Mesodermal cell (in vitro differentiated cells): ENCODE measurements around the gene CBX3.
A peak's percentile ranks its signal among the peaks of the same experiment; 100 is the strongest.
"Not testable (repeated sequence)": the region's sequence is repeated elsewhere in the genome, so short reads cannot be mapped to it uniquely, and the experiment has no call there.

Source experiments
- H3K27ac ChIP-seq: 2 replicates; pipeline ENCODE4 v1.7.0; 2013; ENCODE audit warnings: mild to moderate bottlenecking, low read depth, low read length, moderate library complexity; ENCODE audit not compliant: severe bottlenecking
- H3K36me3 ChIP-seq: 2 replicates; pipeline ENCODE4 v1.7.1; 2013; ENCODE audit warnings: mild to moderate bottlenecking, low read length, moderate library complexity; ENCODE audit not compliant: control insufficient read depth, insufficient read depth
- H3K4me1 ChIP-seq: one replicate; pipeline ENCODE4 v1.7.1; 2013; ENCODE audit warnings: mild to moderate bottlenecking, low read length; ENCODE audit not compliant: insufficient read depth, control insufficient read depth, poor library complexity, severe bottlenecking
- H3K4me3 ChIP-seq: 2 replicates; pipeline ENCODE4 v1.7.0; 2013; ENCODE audit warnings: low read length, control low read depth, mild to moderate bottlenecking; ENCODE audit not compliant: insufficient read depth, poor library complexity, severe bottlenecking; ENCODE audit errors: extremely low read depth
- H3K9me3 ChIP-seq: 2 replicates; pipeline ENCODE4 v1.7.1; 2013; ENCODE audit warnings: mild to moderate bottlenecking, low read length, moderate library complexity; ENCODE audit not compliant: control insufficient read depth
- WGBS, 2 experiments: methylation state at CpG; one replicate each; pipeline ENCODE4 v1.1.5; 2013; ENCODE audit warnings: missing lambda C conversion rate in 2 of 2; ENCODE audit not compliant: insufficient coverage in 2 of 2; 5-methylcytosine and 5-hydroxymethylcytosine counted together

CBX3 gene

DNA sequence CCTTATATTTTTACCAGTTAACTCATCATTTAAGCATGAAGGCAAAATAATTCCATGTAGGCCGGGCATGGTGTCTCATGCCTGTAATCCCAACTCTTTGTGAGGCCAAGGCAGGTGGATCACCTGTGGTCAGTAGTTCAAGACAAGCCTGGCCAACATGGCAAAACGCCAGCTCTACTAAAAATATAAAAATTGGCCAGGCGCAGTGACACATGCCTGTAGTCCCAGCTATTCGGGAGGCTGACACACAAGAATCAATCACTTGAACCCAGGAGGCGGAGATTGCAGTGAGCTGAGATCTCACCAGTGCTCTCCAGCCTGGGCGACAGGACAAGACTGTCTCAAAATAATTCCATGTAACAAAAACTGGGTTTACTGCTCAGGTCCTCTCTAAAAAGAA, 19.3 kb upstream of the CBX3 start:
- H3K4me1 ChIP-seq, result no peaks in the 10 kb centered on the region
- H3K27ac ChIP-seq, result no peak overlapping the region
- 98% methylated on average over 5 to 6 of the region's 6 CpGs for WGBS, 2 experiments

DNA sequence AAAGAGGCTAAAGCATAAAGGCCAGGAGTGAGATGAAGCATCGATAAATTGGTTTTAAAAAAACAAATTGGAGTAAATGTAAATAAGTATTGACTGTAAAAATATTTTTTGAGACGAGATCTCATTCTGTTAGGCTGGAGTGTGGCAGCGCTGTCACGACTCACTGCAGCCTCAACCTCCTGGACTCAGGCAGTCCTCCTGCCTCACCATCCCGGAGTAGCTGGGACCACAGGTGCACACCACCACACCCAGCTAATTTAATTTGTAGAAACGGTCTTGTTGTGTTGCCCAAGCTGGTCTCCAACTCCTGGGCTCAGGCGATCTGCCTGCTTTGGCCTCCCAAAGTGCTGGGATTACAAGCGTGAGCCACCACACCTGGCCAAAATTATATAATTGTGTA, 18.8 kb upstream of the CBX3 start:
- Histone ChIP-seq H3K36me3 (peaks cover 11% of the 10 kb centered on the region), H3K9me3 (no peaks in the 10 kb centered on the region), H3K4me3 (no peak overlapping the region)

More for the DNA sequence above, 19.3 kb upstream of the CBX3 start:
- H3K4me3 ChIP-seq, result no peak overlapping the region
- peaks cover 3% of the 10 kb centered on the region for H3K9me3 ChIP-seq
- peaks cover 7% of the 10 kb centered on the region for H3K36me3 ChIP-seq

DNA sequence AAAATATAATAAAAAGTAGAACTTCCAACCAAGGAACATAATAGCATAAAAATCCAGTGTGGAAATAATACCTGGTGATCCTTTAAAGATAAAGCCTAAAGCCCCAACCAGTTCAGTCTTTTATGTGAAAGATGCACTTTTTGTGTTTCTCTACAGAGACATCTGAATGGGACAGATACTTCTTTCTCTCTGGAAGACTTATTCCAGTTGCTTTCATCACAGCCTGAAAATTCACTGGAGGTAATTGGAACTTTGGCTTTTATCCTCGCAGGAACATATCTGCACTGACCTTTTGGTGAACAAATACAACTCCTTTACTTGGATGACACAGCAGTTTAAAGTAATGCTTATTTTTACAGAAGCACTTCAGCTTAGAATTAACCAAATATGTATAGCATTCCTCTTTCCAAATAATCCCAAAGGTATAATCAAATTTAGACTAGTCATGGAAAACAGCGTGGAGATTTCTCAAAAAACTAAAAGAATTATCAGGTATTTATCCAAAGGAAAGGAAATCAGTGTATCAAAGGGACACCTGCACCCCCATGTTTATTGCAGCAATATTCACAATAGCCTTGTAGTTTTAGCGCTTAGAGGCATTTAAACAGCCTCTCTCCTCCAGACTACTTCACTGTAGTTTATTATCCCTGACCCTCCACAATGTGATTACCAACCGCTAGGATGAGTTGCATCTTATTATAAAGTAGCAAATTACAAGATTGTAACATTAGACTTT, 17.8 kb upstream of the CBX3 start:
- 89% methylated on average over 1 of the region's 4 CpGs; no CpG with 5 or more reads in 1 of the 2 experiments for WGBS, 2 experiments
- H3K4me1 ChIP-seq, result no peaks in the 10 kb centered on the region
- no peak overlapping the region for H3K4me3 ChIP-seq
- H3K36me3 ChIP-seq, result peaks cover 21% of the 10 kb centered on the region
- no peaks in the 10 kb centered on the region for H3K9me3 ChIP-seq
- H3K27ac ChIP-seq, result peak overlapping the region; percentile 39

More for the DNA sequence above, 18.8 kb upstream of the CBX3 start:
- no peaks in the 10 kb centered on the region for H3K4me1 ChIP-seq
- H3K27ac ChIP-seq, result no peak overlapping the region
- 82 to 86% methylated on average over 1 to 6 of the region's 8 CpGs for WGBS, 2 experiments

DNA sequence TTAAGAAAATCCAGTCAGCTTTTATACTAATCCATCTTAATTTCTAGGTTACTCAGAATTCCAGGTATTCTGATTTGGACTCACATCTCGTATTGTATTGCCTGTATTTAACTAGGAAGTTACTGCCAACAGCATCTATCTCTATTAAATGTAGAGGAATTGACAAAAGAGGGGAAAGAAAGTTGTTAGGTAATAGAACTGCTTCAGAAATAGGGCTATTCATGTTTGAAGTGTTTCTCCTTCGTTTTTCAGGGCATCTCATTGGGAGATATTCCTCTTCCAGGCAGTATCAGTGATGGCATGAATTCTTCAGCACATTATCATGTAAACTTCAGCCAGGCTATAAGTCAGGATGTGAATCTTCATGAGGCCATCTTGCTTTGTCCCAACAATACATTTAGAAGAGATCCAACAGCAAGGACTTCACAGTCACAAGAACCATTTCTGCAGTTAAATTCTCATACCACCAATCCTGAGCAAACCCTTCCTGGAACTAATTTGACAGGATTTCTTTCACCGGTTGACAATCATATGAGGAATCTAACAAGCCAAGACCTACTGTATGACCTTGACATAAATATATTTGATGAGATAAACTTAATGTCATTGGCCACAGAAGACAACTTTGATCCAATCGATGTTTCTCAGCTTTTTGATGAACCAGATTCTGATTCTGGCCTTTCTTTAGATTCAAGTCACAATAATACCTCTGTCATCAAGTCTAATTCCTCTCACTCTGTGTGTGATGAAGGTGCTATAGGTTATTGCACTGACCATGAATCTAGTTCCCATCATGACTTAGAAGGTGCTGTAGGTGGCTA, 17.1 kb upstream of the CBX3 start:
- Histone ChIP-seq H3K27ac (peak overlapping the region; percentile 39), H3K36me3 (peaks cover 29% of the 10 kb centered on the region)
- H3K9me3 ChIP-seq, H3K4me1 ChIP-seq, H3K4me3 ChIP-seq: not testable (repeated sequence)
- WGBS, 2 experiments, result 67 to 100% methylated on average over 1 of the region's 4 CpGs

DNA sequence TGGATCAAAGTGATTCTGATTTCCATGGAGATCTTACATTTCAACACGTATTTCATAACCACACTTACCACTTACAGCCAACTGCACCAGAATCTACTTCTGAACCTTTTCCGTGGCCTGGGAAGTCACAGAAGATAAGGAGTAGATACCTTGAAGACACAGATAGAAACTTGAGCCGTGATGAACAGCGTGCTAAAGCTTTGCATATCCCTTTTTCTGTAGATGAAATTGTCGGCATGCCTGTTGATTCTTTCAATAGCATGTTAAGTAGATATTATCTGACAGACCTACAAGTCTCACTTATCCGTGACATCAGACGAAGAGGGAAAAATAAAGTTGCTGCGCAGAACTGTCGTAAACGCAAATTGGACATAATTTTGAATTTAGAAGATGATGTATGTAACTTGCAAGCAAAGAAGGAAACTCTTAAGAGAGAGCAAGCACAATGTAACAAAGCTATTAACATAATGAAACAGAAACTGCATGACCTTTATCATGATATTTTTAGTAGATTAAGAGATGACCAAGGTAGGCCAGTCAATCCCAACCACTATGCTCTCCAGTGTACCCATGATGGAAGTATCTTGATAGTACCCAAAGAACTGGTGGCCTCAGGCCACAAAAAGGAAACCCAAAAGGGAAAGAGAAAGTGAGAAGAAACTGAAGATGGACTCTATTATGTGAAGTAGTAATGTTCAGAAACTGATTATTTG, 16.3 kb upstream of the CBX3 start:
- peaks cover 34% of the 10 kb centered on the region for H3K36me3 ChIP-seq
- H3K27ac ChIP-seq, result peak overlapping the region; percentile 19
- WGBS, 2 experiments, result 93 to 100% methylated on average over 2 to 8 of the region's 10 CpGs
- H3K9me3 ChIP-seq, result no peaks in the 10 kb centered on the region
- no peak overlapping the region for H3K4me3 ChIP-seq
- no peaks in the 10 kb centered on the region for H3K4me1 ChIP-seq

DNA sequence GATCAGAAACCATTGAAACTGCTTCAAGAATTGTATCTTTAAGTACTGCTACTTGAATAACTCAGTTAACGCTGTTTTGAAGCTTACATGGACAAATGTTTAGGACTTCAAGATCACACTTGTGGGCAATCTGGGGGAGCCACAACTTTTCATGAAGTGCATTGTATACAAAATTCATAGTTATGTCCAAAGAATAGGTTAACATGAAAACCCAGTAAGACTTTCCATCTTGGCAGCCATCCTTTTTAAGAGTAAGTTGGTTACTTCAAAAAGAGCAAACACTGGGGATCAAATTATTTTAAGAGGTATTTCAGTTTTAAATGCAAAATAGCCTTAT, 15.7 kb upstream of the CBX3 start:
- Histone ChIP-seq H3K4me1 (no peaks in the 10 kb centered on the region), H3K4me3 (no peak overlapping the region), H3K27ac (no peak overlapping the region), H3K36me3 (peaks cover 40% of the 10 kb centered on the region), H3K9me3 (no peaks in the 10 kb centered on the region)
- 100% methylated on average over 1 of the region's 1 CpG; no CpG with 5 or more reads in 1 of the 2 experiments for WGBS, 2 experiments

DNA sequence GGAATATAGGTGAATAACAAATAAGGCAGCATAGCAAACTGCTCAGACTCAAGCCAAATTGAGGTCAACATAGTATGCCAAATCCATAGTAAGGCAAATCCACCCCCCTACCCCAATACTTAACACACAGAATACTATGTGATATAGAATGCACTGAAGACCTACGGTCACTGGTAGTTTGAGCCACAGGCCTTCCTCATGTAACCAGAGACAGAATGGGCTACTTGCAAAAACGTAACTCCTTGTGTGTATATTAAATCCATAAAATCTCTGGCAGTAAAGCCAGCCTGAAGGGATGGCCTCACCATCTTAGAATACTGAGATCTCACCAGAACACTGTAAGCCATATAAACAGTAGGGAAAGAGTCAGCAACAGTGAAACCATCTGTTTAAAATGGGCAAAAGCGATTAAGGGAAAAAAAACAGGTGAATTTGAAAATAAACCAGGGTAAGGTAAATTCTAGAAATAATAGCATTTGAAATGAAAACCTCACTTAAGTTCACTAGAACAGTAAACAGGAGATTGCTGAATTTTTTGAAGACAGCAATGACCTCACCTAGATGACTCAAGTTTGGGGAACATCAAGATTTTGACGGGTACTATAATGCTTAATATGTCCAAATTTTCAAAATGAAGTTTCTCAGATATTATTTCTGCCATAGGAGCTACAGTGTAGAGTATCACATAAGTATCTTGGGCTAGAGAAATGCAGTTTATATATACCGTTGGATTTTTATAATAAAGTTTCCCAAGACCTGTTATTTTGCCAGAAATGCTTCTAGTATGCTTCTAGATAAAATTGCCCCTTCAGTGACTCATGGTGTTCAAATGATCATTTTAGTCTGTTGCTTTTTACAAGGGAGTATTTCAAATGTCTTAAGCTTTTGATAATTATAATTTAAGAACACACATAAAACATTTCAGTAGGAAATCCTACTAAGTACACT, 14.9 kb upstream of the CBX3 start:
- no peak overlapping the region for H3K4me3 ChIP-seq
- H3K9me3 ChIP-seq, result no peaks in the 10 kb centered on the region
- H3K4me1 ChIP-seq, result no peaks in the 10 kb centered on the region
- WGBS, 2 experiments, result 80 to 94% methylated on average over 1 to 3 of the region's 5 CpGs
- H3K27ac ChIP-seq, result peak overlapping the region; percentile 57
- peaks cover 48% of the 10 kb centered on the region for H3K36me3 ChIP-seq

DNA sequence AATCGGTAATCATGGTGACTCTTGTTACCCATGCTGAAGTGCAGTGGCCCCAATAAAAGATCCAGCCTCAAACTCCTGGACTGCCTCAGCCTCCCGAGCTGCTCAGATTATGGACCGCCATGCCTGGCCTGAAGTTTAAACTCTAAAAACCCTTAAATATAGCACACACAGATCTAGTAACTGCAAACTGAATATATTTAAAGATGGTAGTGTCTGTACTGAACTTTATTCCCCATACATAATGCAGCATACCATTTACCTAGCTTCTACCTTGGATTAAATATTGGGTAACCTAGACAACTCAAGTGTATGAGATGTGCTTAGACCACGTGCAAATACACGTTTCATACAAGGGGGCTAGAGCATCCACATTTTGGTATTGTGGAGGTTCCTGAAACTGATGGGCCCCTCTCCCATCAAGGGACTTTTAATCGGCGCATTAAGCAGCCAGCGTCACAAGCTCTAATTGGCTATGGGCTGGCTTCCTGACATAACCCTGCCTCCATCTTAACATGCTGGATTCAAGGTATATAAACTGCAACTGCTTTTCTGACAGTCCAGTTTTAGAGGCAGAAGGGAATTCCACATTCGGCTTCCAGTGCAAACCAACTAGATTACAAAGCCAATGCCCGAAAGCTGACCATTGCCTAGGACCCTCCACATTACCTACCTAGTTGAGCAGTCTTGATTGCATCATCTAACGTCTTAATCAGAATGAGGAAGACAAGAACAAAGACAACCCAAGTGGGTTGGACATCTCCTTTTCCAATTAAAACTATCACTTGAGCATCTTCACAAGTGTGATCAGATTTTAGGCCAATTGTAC, 14.0 kb upstream of the CBX3 start:
- H3K4me1 ChIP-seq, result no peaks in the 10 kb centered on the region
- WGBS, 2 experiments, result 88 to 91% methylated on average over 8 to 9 of the region's 11 CpGs
- no peaks in the 10 kb centered on the region for H3K9me3 ChIP-seq
- peaks cover 56% of the 10 kb centered on the region for H3K36me3 ChIP-seq
- H3K4me3 ChIP-seq, result no peak overlapping the region
- H3K27ac ChIP-seq, result peak overlapping the region; percentile 71

DNA sequence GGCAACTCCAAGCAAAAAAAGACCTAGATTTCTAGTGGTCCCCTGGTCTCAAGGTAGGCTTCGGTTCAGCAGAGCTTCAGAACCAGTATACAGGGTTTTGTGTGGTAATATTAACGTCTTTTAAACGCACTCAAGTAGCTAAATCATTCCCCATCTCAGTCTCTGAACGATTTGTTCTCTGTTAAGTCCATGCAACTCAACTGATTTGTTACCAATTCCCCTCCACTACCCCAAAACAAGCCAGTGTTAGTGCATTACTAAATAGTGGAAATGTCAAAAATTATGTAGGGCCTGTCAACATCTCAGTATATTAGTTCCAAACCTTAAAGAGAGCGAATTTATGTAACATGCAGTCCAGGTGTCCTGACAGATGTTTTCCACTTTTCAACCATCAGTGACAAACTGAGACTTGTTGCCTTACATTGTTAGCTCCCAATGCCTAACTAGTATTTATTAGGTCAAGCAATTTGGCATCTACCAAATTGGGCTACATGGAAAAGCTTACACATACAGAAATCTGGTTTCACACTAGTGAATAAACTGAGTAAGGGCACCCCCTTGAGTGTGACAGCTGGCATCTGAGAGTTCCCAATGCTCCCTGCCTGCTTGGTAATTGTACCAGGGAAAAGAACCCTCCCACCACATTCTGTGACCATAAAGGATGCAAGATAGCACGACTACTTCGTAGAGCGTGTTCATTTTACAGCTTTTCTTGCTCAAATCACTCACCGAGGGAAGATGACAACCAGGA, 13.2 kb upstream of the CBX3 start:
- Histone ChIP-seq H3K9me3 (no peaks in the 10 kb centered on the region), H3K4me1 (no peaks in the 10 kb centered on the region), H3K36me3 (peaks cover 64% of the 10 kb centered on the region), H3K4me3 (no peak overlapping the region), H3K27ac (peak overlapping the region; percentile 71)
- WGBS, 2 experiments, result 100% methylated on average over 1 to 4 of the region's 9 CpGs
